ENCODE data around the gene EIF2B2.

GRCh38 chr14:75015496-75015895, 12.8 kb downstream of the EIF2B2 start:
- TF ChIP-seq, protein P1, sequence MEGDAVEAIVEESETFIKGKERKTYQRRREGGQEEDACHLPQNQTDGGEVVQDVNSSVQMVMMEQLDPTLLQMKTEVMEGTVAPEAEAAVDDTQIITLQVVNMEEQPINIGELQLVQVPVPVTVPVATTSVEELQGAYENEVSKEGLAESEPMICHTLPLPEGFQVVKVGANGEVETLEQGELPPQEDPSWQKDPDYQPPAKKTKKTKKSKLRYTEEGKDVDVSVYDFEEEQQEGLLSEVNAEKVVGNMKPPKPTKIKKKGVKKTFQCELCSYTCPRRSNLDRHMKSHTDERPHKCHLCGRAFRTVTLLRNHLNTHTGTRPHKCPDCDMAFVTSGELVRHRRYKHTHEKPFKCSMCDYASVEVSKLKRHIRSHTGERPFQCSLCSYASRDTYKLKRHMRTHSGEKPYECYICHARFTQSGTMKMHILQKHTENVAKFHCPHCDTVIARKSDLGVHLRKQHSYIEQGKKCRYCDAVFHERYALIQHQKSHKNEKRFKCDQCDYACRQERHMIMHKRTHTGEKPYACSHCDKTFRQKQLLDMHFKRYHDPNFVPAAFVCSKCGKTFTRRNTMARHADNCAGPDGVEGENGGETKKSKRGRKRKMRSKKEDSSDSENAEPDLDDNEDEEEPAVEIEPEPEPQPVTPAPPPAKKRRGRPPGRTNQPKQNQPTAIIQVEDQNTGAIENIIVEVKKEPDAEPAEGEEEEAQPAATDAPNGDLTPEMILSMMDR (IDR thresholded peaks at IDR 0.05), result no peak
- TF ChIP-seq POLR2A (IDR thresholded peaks at IDR 0.05), result no peak

All from body of pancreas (tissue), 4 donors.